Activated CD8-positive, alpha-beta memory T cell treated with anti-CD3 and anti-CD28 coated beads for 24 hours (primary cell): ENCODE data around the gene SNRPB2.

Experiments used
- DNase-seq: peaks from one replicate; pipeline ENCODE4 v3.0.0-alpha.2; 2020

The SNRPB2 gene

DNA sequence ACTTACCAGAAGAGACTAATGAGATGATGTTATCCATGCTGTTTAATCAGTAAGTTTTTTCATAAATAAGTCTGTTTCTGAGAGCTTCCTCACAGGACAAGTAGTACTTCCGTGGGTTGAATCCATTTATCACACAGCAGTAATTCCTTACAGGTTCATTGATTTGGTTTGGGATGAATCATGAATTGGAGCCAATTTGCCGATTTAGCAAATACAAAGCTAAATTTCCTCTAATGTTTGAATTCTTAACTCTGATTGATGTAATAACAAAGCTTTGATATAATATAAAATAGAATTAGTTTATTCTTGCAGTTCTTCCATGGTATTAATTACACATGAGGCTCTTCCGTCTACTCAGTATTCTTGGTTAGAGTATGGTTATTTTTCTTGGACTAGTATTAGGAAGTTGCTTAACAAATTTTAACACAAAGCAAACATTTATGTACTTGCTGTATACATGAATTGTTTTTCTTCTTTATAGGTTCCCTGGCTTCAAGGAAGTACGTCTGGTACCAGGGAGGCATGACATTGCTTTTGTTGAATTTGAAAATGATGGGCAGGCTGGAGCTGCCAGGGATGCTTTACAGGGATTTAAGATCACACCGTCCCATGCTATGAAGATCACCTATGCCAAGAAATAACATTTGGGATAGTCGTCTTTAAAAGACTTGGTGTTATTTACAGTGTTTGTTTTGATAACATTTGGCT is 10.7 kb downstream of the SNRPB2 start:
- DNase-seq = no peak

DNA sequence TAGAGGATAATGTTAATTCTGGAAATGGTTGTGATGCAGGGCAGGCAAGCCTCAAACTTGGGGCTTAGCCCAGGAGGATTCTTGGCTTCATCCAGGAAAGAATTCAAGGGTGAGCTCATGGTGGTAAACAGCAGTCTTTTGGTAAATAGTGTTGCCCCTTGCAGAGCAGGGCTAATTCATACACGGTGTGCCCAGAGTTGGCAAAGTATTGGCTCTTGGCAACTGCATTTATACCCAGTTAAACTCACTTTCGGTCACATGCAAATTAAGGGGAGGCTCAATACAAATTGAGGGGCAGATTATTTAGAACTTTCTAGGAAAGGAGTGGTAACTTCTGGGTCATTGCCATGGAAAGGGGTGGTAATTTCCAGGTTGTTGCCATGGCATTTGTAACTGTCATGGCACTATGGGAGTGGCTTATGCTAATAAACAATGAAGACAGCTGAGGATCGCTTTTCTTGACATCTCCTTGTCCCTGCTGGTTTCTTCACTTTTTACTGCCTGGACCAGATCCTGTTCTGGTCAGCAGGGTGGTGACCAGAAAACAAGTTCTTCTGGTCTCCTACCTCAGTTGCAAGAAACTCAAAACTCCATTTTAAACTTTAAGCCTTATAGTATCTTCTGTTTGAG is 14.5 kb downstream of the SNRPB2 start:
- no peak for DNase-seq

DNA sequence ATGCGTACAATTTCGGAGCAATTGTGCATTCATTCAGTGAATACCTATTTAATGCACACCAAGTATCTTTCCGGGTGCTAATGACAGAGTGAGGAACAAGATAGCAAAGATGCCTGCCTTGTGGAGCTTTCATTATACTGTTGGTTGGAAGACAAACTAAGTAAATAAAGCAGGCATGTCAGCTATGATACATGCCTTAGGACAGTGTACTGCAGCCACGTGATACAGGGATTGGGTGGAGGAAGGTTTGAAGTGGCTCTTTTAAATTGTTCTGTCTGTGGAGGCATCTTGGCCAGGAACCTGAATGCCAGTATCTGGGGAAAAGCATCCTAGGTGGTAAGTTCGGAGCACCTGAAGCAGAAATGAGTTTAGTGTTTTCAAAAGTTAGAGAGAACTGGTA is 15.4 kb downstream of the SNRPB2 start:
- no peak for DNase-seq

DNA sequence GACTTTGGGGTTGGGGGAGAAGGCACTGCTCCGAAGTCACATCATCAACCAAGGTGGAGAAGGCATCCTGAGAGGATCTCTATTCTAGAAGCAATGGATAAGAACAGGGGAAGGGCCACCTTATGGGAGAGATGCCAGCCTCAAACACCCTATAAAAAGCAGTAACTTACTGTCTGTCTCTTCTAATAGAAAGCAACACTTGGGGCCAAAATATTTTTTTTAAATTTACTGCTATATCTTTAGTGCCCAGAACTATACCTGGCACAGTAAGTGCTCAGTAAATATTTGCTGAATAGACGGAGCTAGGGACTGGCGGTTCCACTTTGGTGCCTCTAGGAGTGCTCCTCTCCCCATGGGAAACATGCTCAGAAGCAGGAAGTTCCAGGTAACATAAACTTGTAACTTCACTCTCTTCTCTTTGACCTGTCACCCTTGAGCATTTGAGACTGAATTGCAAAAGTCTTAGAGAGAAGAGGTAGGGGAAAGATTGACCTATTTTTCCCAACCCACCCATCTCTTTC is 17.5 kb downstream of the SNRPB2 start:
- DNase-seq = no peak

DNA sequence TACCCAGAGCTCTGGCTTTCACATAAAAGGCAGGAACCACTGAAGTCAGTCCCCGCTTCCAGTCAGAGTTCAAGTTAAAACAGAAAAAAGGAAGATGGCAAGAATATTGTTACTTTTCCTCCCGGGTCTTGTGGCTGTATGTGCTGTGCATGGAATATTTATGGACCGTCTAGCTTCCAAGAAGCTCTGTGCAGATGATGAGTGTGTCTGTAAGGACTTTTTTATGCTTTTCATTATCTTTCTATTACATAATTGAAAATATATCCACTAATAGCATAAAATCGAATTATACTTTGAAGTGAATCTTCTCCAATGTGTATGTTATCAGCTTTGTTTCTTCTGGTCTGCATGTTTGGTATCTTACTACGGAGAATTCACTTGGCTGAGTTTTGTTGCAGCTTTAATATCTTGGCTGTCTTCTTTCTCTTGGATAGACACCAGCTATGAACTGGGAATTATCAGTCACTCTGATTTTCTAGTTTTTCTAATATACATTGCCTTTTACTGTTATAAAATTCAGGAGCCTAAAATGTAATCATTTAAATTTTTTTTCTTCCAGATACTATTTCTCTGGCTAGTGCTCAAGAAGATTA is 18.6 kb downstream of the SNRPB2 start, which contains the start of gene OTOR:
Gene OTOR (plus strand): TSS at position 51 of the 593 bp plus-strand sequence. CDS start 44 bp downstream, at position 95.
- no peak for DNase-seq

GRCh38 chr20:16749573-16749972 is 19.7 kb downstream of the SNRPB2 start:
- no peak for DNase-seq

GRCh38 chr20:16752082-16752481 is 22.3 kb downstream of the SNRPB2 start:
- no peak for DNase-seq

DNA sequence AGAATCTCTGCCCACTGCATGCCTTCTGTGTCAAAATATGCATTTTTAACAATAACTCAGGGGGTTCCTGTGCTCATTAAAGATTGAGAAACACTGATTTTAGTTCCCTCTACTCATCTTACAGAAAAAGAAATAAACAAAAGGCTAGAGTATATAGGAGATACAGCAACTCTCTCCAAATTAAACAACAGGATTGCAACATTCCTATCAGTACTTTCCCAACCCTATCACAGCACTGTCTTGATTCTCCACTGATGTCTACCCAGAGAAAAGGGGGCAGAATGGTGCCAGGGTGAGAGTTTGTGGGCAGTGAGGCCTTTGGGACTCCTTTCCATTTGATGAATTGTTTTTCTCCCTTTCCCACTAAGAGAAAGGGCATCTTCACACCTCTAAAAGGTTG is 23.1 kb downstream of the SNRPB2 start:
- DNase-seq = no peak

- no peak for DNase-seq
Measured at GRCh38 chr20:16758454-16759180, 28.8 kb downstream of the SNRPB2 start.

DNA sequence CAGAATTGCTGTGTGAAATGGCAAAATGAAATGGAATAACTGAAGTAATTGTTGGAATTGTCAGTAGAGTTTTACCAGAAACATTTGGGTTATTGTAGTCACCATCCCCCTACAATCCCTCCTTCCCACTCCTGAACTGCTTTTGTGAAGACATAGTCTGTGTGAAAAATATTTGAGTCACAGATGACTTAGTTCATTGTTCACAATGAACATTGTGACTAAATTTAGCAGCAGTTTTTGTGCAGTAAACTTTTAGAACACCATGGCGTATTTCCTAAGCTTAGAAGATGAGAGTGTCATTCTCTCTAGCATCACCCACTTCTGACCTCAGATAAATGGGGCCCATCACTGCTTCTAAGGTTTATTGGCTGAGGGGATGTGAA is 29.3 kb downstream of the SNRPB2 start:
- no peak for DNase-seq

- no peak for DNase-seq
Measured at GRCh38 chr20:16760431-16761304, 30.8 kb downstream of the SNRPB2 start.

DNA sequence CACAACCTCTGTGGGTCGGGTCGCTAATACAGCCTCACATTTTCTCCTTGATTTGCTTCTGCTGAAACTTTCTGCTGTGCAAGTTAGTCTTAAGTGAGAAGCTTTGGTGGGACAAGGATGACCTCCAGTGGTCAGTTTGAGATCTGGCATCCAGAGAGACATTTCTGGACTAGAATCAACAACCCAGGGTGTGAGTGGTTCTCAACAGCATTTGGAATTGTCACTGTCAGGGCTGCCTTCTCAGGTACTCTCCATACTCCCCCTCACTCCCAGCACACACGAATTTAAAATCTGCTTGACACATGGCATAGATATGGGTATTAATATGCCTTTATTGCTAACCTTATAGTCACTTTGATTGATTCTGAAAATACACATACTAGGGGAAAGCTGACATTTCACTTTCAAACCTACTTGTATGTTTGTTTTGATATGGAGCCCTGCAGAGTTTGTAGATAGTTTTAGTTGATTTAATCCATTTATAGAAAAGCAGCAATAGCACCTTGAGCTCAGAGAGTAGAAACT is 31.5 kb downstream of the SNRPB2 start:
- DNase-seq = peak; percentile 64

- DNase-seq = no peak
Measured at GRCh38 chr20:16764560-16764959, 34.7 kb downstream of the SNRPB2 start.

GRCh38 chr20:16771213-16771612 is 41.4 kb downstream of the SNRPB2 start:
- DNase-seq = no peak

GRCh38 chr20:16775961-16776360 is 46.1 kb downstream of the SNRPB2 start:
- DNase-seq = no peak

DNA sequence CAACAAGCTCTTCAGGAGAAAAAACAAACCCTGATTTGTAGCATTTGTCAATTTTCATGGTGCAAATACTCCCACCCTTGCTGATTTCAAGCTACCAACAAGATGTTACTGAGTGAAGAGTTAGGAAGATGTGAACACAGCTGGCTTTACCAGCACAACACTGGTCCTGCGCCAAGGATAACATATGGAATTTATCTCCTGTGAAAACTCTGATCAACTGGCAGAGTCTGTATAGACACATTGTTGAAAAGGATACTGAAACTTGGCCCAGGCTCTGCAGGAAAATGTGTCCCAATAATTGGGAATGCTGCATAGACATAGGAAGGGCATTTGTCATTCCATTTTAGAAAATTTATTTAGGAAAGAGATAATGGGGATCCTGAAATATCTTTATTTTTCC is 47.3 kb downstream of the SNRPB2 start:
- DNase-seq = no peak

DNA sequence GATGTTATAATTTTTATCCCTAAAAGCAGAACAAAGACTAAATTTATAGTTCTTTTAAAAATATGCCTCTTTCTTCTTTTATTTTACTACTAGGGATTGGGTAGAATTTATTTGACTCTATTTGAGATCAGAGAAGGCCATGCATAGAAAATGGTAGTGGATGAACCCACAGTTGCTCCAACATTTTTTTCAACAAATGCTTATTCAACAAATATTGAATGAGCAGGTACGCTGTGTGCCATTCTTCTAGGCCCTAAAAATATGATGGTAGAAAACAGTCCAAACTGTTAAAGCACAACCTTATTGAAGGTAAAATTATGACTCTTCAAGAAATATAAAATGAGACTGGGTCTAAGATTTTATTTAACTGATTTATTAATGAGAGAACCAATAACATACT is 48.3 kb downstream of the SNRPB2 start:
- DNase-seq = no peak

- no peak for DNase-seq
Measured at GRCh38 chr20:16781496-16781895, 51.7 kb downstream of the SNRPB2 start.

DNA sequence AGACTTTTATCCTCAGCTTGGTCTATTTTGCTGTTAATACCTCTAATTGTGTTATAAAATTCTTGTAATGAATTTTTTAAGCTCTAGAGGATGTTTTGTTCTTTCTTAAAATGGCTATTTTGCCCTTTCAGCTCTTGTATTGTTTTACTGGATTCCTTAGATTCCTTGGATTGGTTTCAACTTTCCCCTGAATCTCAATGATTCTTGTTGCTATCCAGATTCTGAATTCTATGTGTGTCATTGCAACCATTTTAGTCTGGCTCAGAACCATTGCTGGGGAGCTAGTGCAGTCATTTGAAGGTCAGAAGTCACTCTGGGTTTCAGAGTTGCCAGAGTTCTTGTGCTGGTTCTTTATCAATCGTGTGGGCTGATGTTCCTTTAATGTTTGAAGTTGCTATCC is 55.4 kb downstream of the SNRPB2 start:
- no peak for DNase-seq
